Bronchial epithelial cell (primary cell): ENCODE results near the gene CNN3. TPM values are rescaled to one million over a fixed set of nuclear protein-coding genes. Genes with fewer than 3 reads are reported as not detected.

Experiments
- DNase-seq: peaks from one replicate; pipeline ENCODE4 v3.0.0-alpha.2; 2010; ENCODE audit warnings: low read depth
- FAIRE-seq: peaks from 2 replicates; lab custom pipeline; 2011; peaks lifted over from hg19 to GRCh38; lab: Jason Lieb, UNC
- H3K27me3 ChIP-seq: 2 replicates; pipeline ENCODE4 v1.5.1; 2011; ENCODE audit warnings: low read length; ENCODE audit not compliant: control insufficient read depth, insufficient read depth
- H3K36me3 ChIP-seq: 2 replicates; pipeline ENCODE4 v1.5.1; 2011; ENCODE audit warnings: low read length; ENCODE audit not compliant: control insufficient read depth, insufficient read depth
- H3K4me3 ChIP-seq: 2 replicates; pipeline ENCODE4 v1.5.1; 2011; ENCODE audit warnings: mild to moderate bottlenecking, low read depth, low read length, control low read depth
- total RNA-seq: library from RNA; depleted of rRNA; stranded (reverse); fragments of >200 nt; gene quantifications from 2 replicates; pipeline ENCODE4 v1.2.1, GENCODE V29; 2014
- TF ChIP-seq, protein P1 (sequence below): IDR thresholded peaks from 2 replicates; pipeline ENCODE4 v1.5.1; 2011; ENCODE audit warnings: mild to moderate bottlenecking, moderate library complexity, low read length, control low read depth, inconsistent platforms; ENCODE audit not compliant: insufficient read depth, severe bottlenecking

The CNN3 gene
- total RNA-seq, 1 donor from 2014 or later, result 33.4 TPM

DNA sequence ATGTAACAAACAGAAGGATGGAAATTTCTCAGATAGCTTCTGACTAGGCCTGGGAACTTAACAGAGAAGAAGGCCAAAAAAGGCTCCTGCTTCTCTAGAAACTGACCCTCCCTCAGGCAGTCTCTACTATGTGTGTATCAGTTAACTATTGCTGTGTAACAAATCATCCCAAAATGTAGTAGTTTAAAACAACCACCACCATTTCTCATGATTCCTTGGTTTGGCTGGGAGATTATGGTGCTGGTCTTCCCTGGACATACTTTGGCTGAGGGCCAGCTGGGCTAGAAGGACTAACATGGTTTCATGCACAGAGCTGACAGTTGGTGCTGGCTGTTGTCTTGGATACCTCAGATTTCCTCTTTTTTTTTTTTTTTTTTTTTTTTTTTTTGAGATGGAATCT lies 26.2 kb upstream of the CNN3 start:
- H3K4me3 ChIP-seq, result no peak overlapping the region
- no peaks in the 10 kb centered on the region for H3K27me3 ChIP-seq
- DNase-seq (no peak), FAIRE-seq (no peak)
- no peaks in the 10 kb centered on the region for H3K36me3 ChIP-seq
- TF ChIP-seq, protein P1, sequence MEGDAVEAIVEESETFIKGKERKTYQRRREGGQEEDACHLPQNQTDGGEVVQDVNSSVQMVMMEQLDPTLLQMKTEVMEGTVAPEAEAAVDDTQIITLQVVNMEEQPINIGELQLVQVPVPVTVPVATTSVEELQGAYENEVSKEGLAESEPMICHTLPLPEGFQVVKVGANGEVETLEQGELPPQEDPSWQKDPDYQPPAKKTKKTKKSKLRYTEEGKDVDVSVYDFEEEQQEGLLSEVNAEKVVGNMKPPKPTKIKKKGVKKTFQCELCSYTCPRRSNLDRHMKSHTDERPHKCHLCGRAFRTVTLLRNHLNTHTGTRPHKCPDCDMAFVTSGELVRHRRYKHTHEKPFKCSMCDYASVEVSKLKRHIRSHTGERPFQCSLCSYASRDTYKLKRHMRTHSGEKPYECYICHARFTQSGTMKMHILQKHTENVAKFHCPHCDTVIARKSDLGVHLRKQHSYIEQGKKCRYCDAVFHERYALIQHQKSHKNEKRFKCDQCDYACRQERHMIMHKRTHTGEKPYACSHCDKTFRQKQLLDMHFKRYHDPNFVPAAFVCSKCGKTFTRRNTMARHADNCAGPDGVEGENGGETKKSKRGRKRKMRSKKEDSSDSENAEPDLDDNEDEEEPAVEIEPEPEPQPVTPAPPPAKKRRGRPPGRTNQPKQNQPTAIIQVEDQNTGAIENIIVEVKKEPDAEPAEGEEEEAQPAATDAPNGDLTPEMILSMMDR, result no peak

DNA sequence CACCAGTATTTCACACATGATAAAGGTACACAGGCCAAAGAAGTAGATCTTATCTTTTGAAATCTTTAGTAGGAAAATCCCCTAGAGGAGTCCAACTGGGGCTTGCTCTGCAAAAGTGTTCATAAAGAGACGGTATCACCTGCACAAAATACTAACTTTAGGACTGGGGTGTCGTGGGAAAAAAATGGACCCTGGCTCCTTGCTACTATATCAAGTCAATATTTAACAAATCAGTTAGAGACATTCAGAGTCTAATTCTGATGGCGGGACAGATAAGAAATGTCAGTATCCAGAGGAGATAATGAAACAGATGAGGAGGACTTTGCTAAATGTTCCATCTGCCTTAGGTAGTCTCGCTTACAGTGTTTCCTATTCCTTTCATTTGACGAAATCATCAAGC lies 25.6 kb upstream of the CNN3 start:
- TF ChIP-seq, protein P1, result no peak
- DNase-seq (no peak), FAIRE-seq (no peak)
- H3K4me3 ChIP-seq, result no peak overlapping the region
- no peaks in the 10 kb centered on the region for H3K36me3 ChIP-seq
- no peaks in the 10 kb centered on the region for H3K27me3 ChIP-seq

DNA sequence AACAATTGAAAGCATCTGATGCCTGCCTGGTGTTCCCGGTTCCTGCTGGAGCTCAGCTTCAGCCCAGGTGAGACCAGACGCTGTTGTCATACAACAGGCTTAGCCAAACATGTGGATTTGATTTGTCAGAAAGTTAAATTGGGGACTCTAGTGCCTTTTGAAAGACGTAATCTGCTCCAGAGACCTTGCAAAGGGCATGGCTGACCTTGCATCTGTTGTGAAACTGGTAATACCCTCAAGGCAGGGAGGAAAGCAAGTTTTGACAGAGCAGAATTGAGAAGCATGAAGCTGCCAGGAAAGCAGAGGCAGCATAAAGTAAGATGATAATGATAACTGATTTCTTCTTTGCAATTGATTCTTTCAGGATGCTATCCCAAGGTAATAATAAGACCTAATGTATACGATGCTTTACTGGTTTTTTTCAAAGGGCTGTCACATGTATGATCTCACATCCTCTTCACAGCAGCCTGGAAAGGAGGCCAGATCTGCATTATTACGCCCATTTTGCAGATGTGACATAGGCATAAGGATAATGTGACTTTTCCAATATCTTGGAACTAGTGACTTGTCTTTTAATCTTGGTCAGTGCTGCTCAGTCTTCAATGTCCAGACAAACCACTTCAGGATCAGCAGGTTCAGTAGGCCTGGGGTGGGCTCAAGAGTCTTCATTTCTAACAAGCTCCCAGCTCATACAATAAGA lies 24.7 kb upstream of the CNN3 start:
- no peaks in the 10 kb centered on the region for H3K36me3 ChIP-seq
- DNase-seq, result peak; percentile 88
- FAIRE-seq, result no peak
- TF ChIP-seq, protein P1, result no peak
- H3K27me3 ChIP-seq, result no peaks in the 10 kb centered on the region
- no peak overlapping the region for H3K4me3 ChIP-seq

DNA sequence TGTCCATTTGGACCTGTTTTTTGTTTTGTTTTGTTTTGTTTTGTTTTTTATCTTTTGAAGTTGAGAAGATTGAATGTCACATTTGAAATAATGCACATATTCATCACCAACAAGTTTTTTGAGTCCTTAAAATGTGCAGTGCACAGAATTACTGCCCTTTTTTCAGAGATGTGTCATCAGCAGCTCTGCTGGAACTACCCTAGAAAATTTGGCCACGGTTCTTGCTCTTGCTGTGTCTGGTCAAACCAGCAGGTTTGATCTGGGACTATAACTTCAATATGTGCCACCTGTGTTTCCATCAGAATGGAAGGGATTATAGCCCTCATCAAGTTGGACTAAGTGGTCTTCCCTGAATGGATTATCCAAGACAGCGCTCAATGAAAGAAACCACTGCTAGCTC lies 24.1 kb upstream of the CNN3 start:
- FAIRE-seq (no peak), DNase-seq (no peak)

DNA sequence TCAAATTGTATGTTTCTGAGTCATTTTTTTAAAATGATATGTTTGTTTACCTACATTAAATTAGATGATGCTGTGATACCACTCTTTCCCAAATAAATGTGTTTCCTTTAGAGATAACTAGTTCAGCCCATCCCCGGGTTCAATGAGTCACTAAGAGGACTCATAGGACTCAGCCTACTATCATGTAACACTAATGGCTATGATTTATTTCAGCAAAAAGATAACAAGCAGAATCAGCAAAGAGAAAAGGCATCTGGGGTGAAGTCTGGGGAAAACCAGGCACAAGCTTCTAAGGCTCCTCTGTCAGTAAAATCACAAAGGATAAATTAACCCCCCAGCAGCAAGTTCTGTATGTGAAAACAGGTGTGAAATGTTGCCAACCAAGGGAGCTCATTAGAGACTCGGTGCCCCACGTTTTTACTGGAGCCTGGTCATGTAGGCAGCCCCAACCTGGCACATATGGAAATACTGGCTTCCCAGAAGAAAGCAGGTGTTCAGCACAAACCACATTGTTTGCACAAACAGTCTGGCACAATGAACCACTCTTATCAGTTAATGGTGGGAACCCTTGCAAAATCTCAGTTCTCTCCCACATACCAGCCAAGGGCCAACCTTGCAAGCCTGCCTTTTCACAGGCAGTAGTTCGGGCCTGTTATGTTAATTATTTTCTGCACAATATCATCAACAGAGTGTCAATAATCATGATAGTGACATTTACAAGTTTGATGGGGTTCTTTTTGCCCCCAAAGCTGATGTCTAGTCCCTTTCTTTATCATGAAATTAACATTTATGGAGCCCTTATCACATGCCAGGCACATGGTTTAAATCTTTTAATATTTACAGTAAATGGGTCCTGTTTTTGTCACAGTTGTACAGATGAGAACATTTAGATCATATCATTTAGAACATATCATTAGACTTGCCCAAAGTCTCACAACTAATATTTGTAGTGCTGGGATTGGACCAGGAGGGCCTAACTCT lies 23.1 kb upstream of the CNN3 start:
- no peaks in the 10 kb centered on the region for H3K27me3 ChIP-seq
- TF ChIP-seq, protein P1, result no peak
- DNase-seq, result peak; percentile 63
- no peaks in the 10 kb centered on the region for H3K36me3 ChIP-seq
- no peak for FAIRE-seq
- H3K4me3 ChIP-seq, result no peak overlapping the region

More for the DNA sequence above, 24.1 kb upstream of the CNN3 start:
- Histone ChIP-seq H3K4me3 (no peak overlapping the region), H3K36me3 (no peaks in the 10 kb centered on the region), H3K27me3 (no peaks in the 10 kb centered on the region)
- TF ChIP-seq, protein P1, result no peak
